DLD1 (cell line): ENCODE data around the gene HOMER2.
"Not testable (repeated sequence)": the region's sequence is repeated elsewhere in the genome, so short reads cannot be mapped to it uniquely, and the experiment has no call there.

ENCODE experiments used
- in situ Hi-C: cut with HindIII; loops from 2 replicates; pipeline ENCODE4 v1.10.0; 2017; ENCODE audit warnings: low sequenced_read_pairs

Gene HOMER2

GRCh38 chr15:82966671-82967071, 14.2 kb upstream of the HOMER2 start:
- in situ Hi-C loops = no loop called here

- in situ Hi-C loops = no loop called here
Observed at GRCh38 chr15:82964890-82965289, 12.4 kb upstream of the HOMER2 start.

- in situ Hi-C loops = no loop called here
Observed at GRCh38 chr15:82963471-82964341, 11.2 kb upstream of the HOMER2 start.

GRCh38 chr15:82960766-82961165, 8.2 kb upstream of the HOMER2 start:
- in situ Hi-C loops = no loop called here

GRCh38 chr15:82959423-82959822, 6.9 kb upstream of the HOMER2 start:
- in situ Hi-C loops = loop anchor here (10.0 kb wide), 1 partner anchor 115 kb away; no protein-coding TSS in a partner anchor

- in situ Hi-C loops = loop anchor here (10.0 kb wide), 1 partner anchor 114 kb away; no protein-coding TSS in a partner anchor
Observed at GRCh38 chr15:82958638-82959037, 6.1 kb upstream of the HOMER2 start.

- in situ Hi-C loops = loop anchor here (10.0 kb wide), 1 partner anchor 107 kb away; no protein-coding TSS in a partner anchor
Observed at GRCh38 chr15:82951472-82952157, 905 bp downstream of the HOMER2 start.

GRCh38 chr15:82950746-82951370, 1.7 kb downstream of the HOMER2 start:
- in situ Hi-C loops = loop anchor here (10.0 kb wide), 1 partner anchor 106 kb away; no protein-coding TSS in a partner anchor

- in situ Hi-C loops = loop anchor here (10.0 kb wide), 1 partner anchor 105 kb away; no protein-coding TSS in a partner anchor
Observed at GRCh38 chr15:82950295-82950694, 2.2 kb downstream of the HOMER2 start.

GRCh38 chr15:82946155-82946701, 6.3 kb downstream of the HOMER2 start:
- in situ Hi-C loops = no loop called here

GRCh38 chr15:82945326-82945725, 7.2 kb downstream of the HOMER2 start:
- in situ Hi-C loops = no loop called here

- in situ Hi-C loops = no loop called here
Observed at GRCh38 chr15:82944821-82945220, 7.7 kb downstream of the HOMER2 start.

- in situ Hi-C loops = no loop called here
Observed at GRCh38 chr15:82944056-82944455, 8.5 kb downstream of the HOMER2 start.

GRCh38 chr15:82943176-82943575, 9.3 kb downstream of the HOMER2 start:
- in situ Hi-C loops = no loop called here

GRCh38 chr15:82942691-82943090, 9.8 kb downstream of the HOMER2 start:
- in situ Hi-C loops = no loop called here

- in situ Hi-C loops = not testable (repeated sequence)
Observed at GRCh38 chr15:82939678-82940077, 12.8 kb downstream of the HOMER2 start.

GRCh38 chr15:82937712-82938058, 14.8 kb downstream of the HOMER2 start:
- in situ Hi-C loops = no loop called here

- in situ Hi-C loops = no loop called here
Observed at GRCh38 chr15:82936966-82937711, 15.4 kb downstream of the HOMER2 start.

- in situ Hi-C loops = no loop called here
Observed at GRCh38 chr15:82935382-82935781, 17.1 kb downstream of the HOMER2 start.

GRCh38 chr15:82934100-82934880, 18.2 kb downstream of the HOMER2 start:
- in situ Hi-C loops = no loop called here
